GM23338 (cell line): ENCODE data around the gene TBRG4.

Source experiments
- CREB1 ChIP-seq: fragments of 250-450 bp; sonication (Bioruptor Pico); IDR thresholded peaks from 2 replicates; pipeline ENCODE4 v1.5.0; 2020; ENCODE audit warnings: low read depth, mild to moderate bottlenecking, moderate library complexity
- CTCF ChIP-seq, 2 experiments: fragments of 200-600 bp in 1 of 2; sonication (generic) in 1 of 2; conservative IDR thresholded peaks; 2 replicates each; pipeline versions ENCODE4 v1.5.1 to v1.6.1; 2016 to 2017; ENCODE audit warnings: antibody characterized with exemption in 2 of 2, low read depth in 2 of 2, mild to moderate bottlenecking in 2 of 2, moderate library complexity in 1 of 2
- ETS1 ChIP-seq: IDR thresholded peaks from 2 replicates; pipeline ENCODE4 v1.6.1; 2016; ENCODE audit warnings: antibody characterized with exemption
- EZH2 ChIP-seq: fragments of 200-600 bp; sonication (generic); IDR thresholded peaks from one replicate; pipeline ENCODE4 v1.8.0; 2017; ENCODE audit warnings: antibody characterized with exemption, mild to moderate bottlenecking, low read depth; ENCODE audit not compliant: unreplicated experiment
- EZH2phosphoT487 ChIP-seq: fragments of 200-600 bp; sonication (generic); IDR thresholded peaks from one replicate; pipeline ENCODE4 v1.8.1; 2018; ENCODE audit warnings: antibody characterized with exemption; ENCODE audit not compliant: unreplicated experiment
- JUNB ChIP-seq: IDR thresholded peaks from one replicate; pipeline ENCODE4 v1.6.1; 2016; ENCODE audit warnings: antibody characterized with exemption; ENCODE audit not compliant: unreplicated experiment
- NANOG ChIP-seq: IDR thresholded peaks from 2 replicates; pipeline ENCODE4 v1.6.1; 2016; ENCODE audit warnings: antibody characterized with exemption, borderline replicate concordance
- POLR2AphosphoS5 ChIP-seq: IDR thresholded peaks from 2 replicates; pipeline ENCODE4 v1.6.1; 2016; ENCODE audit warnings: antibody characterized with exemption, low read depth
- REST ChIP-seq: IDR thresholded peaks from one replicate; pipeline ENCODE4 v1.6.1; 2018; ENCODE audit warnings: antibody characterized with exemption; ENCODE audit not compliant: unreplicated experiment
- STAT1 ChIP-seq: IDR thresholded peaks from one replicate; pipeline ENCODE4 v1.6.1; 2016; ENCODE audit warnings: antibody characterized with exemption; ENCODE audit not compliant: unreplicated experiment
- ZNF331 ChIP-seq: fragments of 250-450 bp; sonication (Bioruptor Pico); IDR thresholded peaks from 2 replicates; pipeline ENCODE4 v1.5.0; 2020; ENCODE audit warnings: low read depth, mild to moderate bottlenecking, moderate library complexity
- ZNF462 ChIP-seq: fragments of 250-450 bp; sonication (Bioruptor Pico); IDR thresholded peaks from 2 replicates; pipeline ENCODE4 v1.5.0; 2020; ENCODE audit warnings: mild to moderate bottlenecking, moderate library complexity

- TF ChIP-seq CTCF (conservative IDR thresholded peaks at IDR 0.05; ENCODE audit: low read depth in 2 of 2): no peak
- no peak for TF ChIP-seq POLR2AphosphoS5
- no peak for TF ChIP-seq EZH2phosphoT487
- no peak for TF ChIP-seq REST
- no peak for TF ChIP-seq EZH2
- TF ChIP-seq CREB1 (CRISPR knock-in tag): no peak
- TF ChIP-seq ZNF331 (CRISPR knock-in tag): no peak
- no peak for TF ChIP-seq STAT1
- no peak for TF ChIP-seq NANOG
- TF ChIP-seq ETS1: no peak
- no peak for TF ChIP-seq ZNF462 (CRISPR knock-in tag)
- TF ChIP-seq JUNB: no peak
Observed at GRCh38 chr7:45075871-45076796, 35.4 kb downstream of the TBRG4 start.
